Esophagus squamous epithelium (tissue), 4 donors: Measurements from ENCODE around the gene CRACDL.

Experiments
- CTCF ChIP-seq, 6 experiments: fragments of 450-650 bp in 4 of 6; fragments of 200-600 bp in 2 of 6; sonication (generic) in 2 of 6; IDR thresholded peaks; one replicate each; pipeline ENCODE4 v1.5.1; 2016 to 2019; ENCODE audit warnings: antibody characterized with exemption in 6 of 6, mild to moderate bottlenecking in 4 of 6, moderate library complexity in 4 of 6
- POLR2A ChIP-seq, 4 donors: fragments of 450-650 bp; IDR thresholded peaks; one replicate each; pipeline ENCODE4 v1.6.1; 2017; ENCODE audit warnings: antibody characterized with exemption in 4 of 4, mild to moderate bottlenecking in 4 of 4, moderate library complexity in 3 of 4

- TF ChIP-seq CTCF (IDR thresholded peaks at IDR 0.05) (no peak), POLR2A (IDR thresholded peaks at IDR 0.05) (no peak)
Measured at GRCh38 chr2:98799375-98800329, 136.4 kb downstream of the CRACDL start.
